Effector memory CD8-positive, alpha-beta T cell (primary cell): ENCODE results near the gene UBE2J2.
"Not testable (repeated sequence)": the region's sequence is repeated elsewhere in the genome, so short reads cannot be mapped to it uniquely, and the experiment has no call there.

Source experiments
- ATAC-seq: fragments of 150-1000 bp; cut with Tn5 transposase; replicated peaks from 2 replicates; pipeline ENCODE4 v1.10.0; 2021; ENCODE audit warnings: mild to moderate bottlenecking, moderate library complexity
- DNase-seq, 3 experiments: peaks; one replicate each; pipeline ENCODE4 v3.0.0; 2021
- H3K27ac Mint-ChIP-seq, 2 donors: one replicate each; pipeline ENCODE4 v1.8.0; 2022; ENCODE audit warnings: mild to moderate bottlenecking in 2 of 2, mixed read lengths in 2 of 2, moderate library complexity in 2 of 2
- H3K27me3 Mint-ChIP-seq, 2 donors: one replicate each; pipeline ENCODE4 v1.8.0; 2022; ENCODE audit warnings: mixed read lengths in 2 of 2
- H3K36me3 Mint-ChIP-seq: one replicate; pipeline ENCODE4 v1.8.0; 2022; ENCODE audit warnings: mild to moderate bottlenecking, moderate library complexity, mixed read lengths; ENCODE audit not compliant: insufficient read depth
- H3K4me1 Mint-ChIP-seq, 2 donors: one replicate each; pipeline ENCODE4 v1.8.0; 2022; ENCODE audit warnings: low read depth in 2 of 2, mixed read lengths in 2 of 2
- H3K4me3 Mint-ChIP-seq, 2 donors: one replicate each; pipeline ENCODE4 v1.8.0; 2022; ENCODE audit warnings: mild to moderate bottlenecking in 2 of 2, mixed read lengths in 2 of 2, moderate library complexity in 2 of 2
- H3K9me3 Mint-ChIP-seq, 2 donors: one replicate each; pipeline ENCODE4 v1.8.0; 2022; ENCODE audit warnings: mixed read lengths in 2 of 2

Gene UBE2J2

DNA sequence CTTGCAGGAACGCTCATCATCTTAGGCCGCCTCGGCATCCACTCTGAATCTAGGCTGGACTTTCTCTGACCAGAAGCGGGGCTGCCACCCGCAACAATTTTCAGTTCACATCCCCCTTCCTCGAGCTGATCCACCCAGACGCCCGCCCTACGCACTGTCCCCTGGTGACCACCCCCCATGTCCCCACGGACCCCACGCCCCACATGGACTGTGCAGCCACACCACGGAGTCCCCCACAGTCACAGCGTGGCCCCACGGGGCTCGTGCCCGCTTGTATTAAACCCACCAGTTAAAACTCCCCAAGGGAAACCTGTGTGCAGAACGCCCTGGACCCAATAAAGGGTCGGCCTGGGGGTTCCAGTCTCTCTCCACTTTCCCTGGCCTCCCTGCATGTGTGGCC lies 14.1 kb downstream of the UBE2J2 start:
- H3K27ac Mint-ChIP-seq: peak overlapping the region in 1 of 2 donors; percentile 61
- no peaks in the 10 kb centered on the region for H3K27me3 Mint-ChIP-seq
- H3K9me3 Mint-ChIP-seq: no peaks in the 10 kb centered on the region
- peaks cover 61% of the 10 kb centered on the region for H3K36me3 Mint-ChIP-seq
- no peak for ATAC-seq
- DNase-seq: no peak
- H3K4me3 Mint-ChIP-seq: no peak overlapping the region
- H3K4me1 Mint-ChIP-seq: peaks cover 14 to 17% of the 10 kb centered on the region in 2 donors

DNA sequence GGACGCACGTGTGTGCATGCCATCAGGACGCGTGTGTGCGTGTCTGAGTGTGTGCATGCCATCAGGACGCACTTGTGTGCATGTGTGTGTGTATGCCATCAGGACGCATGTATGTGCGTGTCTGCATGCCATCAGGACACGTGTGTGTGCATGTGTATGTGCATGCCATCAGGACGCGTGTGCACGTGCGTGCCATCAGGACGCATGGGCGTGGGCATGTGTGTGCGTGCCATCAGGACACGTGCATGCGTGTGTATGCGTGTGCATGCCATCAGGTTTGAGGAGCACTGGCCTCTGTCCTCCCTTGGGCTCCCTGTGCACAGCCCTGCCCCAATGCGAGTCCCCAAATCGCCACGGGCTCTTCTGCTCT lies 14.6 kb downstream of the UBE2J2 start:
- ATAC-seq (no peak), DNase-seq (no peak)
- Mint-ChIP-seq H3K27me3 (no peaks in the 10 kb centered on the region), H3K4me3 (no peak overlapping the region), H3K4me1 (peaks cover 14 to 17% of the 10 kb centered on the region in 2 donors), H3K36me3 (peaks cover 58% of the 10 kb centered on the region), H3K9me3 (no peaks in the 10 kb centered on the region), H3K27ac (no peak overlapping the region)

DNA sequence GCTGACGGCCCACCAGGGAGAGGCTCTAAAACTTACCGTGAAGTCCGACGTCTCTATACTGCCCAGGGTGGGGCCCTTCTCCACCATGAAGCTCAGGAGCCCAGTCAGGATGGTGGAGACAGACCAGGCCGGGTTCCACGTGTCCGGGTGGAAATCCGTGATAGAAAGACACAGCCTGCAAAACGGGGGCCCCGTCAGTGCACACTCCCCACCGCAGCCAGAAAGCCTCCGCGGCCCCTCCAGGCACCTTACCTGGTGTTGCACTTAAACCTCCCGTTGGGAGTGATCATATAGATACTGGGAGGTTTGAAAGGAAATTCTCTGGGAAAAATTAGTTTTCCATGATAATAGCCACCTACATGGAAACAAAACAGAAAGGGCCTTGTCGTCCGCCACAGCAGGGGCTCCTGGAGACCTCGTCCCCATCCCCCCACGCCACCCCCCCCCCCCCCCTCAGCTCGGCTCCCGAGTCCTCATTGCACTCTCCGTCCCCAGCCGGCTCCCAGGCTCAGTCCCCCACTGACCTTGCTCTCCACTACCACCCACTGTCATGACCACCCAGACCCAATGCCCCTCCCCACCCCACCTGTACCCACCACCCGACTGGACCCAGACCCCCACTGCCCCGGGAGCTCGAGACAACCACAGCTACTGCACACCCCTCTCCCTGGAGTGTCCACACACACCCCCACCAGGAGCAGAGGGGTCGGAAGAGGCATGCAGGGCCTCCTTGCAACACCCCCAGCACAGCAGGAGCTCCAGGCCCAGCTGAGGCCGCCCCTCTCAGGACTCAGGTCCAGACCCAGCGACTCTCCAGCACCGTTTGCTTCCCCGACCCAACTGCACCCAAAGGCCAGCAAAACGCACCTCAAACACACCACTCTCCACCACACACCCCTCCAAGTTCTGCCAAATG lies 16.4 kb downstream of the UBE2J2 start:
- H3K27ac Mint-ChIP-seq: peak overlapping the region in 1 of 2 donors; percentile 81
- no peaks in the 10 kb centered on the region for H3K27me3 Mint-ChIP-seq
- peaks cover 56% of the 10 kb centered on the region for H3K36me3 Mint-ChIP-seq
- no peak overlapping the region for H3K4me3 Mint-ChIP-seq
- H3K9me3 Mint-ChIP-seq: no peaks in the 10 kb centered on the region
- DNase-seq: no peak
- peaks cover 19% of the 10 kb centered on the region in 2 donors for H3K4me1 Mint-ChIP-seq
- ATAC-seq: no peak

DNA sequence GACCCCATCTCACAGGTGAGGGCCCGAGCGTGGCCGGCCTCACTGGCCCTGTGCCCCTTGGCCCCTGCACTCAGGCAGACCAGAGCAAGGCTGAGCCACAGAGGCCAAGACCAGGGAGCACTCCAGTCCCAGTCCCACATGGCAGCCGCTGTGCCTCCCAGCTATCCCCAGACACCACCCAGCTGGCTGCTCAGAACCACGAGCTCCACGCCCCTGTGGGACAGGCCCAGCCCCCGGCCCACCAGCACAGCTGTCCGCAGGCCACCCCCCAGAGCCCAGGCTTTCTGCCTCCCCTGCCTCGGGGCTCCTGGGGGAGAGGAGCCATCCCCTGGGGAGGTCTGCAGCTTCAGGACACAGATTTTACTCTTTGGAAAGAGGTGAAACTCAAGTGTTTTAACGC lies 18.0 kb downstream of the UBE2J2 start:
- peaks cover 17 to 19% of the 10 kb centered on the region in 2 donors for H3K4me1 Mint-ChIP-seq
- H3K27ac Mint-ChIP-seq: no peak overlapping the region
- DNase-seq: no peak
- no peaks in the 10 kb centered on the region for H3K27me3 Mint-ChIP-seq
- H3K4me3 Mint-ChIP-seq: no peak overlapping the region
- no peaks in the 10 kb centered on the region for H3K9me3 Mint-ChIP-seq
- ATAC-seq: no peak
- peaks cover 46% of the 10 kb centered on the region for H3K36me3 Mint-ChIP-seq

DNA sequence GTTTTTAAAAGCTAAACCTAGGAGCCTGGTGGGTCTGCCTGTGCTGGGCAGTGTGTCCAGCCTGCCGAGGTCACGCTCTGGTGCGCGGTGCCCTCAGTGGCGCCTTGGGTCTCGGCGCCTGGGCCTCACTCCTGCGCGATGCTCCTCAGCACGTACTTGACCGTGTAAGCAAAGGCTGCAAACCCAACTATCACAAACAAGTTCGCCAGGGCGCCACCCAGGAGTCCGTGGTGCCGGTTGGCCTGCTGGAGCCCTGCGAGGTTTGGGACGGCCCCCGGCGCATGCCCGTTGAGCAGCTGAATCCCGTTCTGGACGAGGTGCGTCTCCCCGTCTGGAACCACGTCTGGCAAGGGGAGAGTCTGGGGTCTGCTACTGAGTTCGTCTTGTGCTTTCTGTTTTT lies 18.6 kb downstream of the UBE2J2 start:
- ATAC-seq: no peak
- Mint-ChIP-seq H3K4me1 (peaks cover 17 to 19% of the 10 kb centered on the region in 2 donors), H3K27me3 (no peaks in the 10 kb centered on the region), H3K36me3 (peaks cover 44% of the 10 kb centered on the region), H3K9me3 (no peaks in the 10 kb centered on the region), H3K27ac (no peak overlapping the region), H3K4me3 (no peak overlapping the region)
- no peak for DNase-seq

DNA sequence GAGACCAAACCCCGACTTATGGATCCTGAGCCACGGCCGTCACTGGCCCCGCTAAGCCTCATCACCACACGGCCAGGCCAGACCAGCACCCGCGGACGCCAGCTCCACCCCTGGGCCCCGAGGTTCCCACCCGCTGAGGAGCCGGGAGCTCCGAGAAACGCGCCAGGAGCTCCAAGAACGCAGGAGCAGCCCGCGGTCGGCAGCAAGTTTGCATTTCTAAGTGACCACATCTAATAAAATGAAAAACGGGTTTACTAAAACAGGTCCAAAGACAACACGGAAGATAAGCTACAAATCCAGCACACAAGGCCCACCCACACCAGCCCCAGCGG lies 19.0 kb downstream of the UBE2J2 start:
- peaks cover 42% of the 10 kb centered on the region for H3K36me3 Mint-ChIP-seq
- ATAC-seq (no peak), DNase-seq (no peak)
- H3K27ac Mint-ChIP-seq: no peak overlapping the region
- H3K9me3 Mint-ChIP-seq: no peaks in the 10 kb centered on the region
- H3K4me1 Mint-ChIP-seq: peaks cover 14 to 16% of the 10 kb centered on the region in 2 donors
- no peaks in the 10 kb centered on the region for H3K27me3 Mint-ChIP-seq
- no peak overlapping the region for H3K4me3 Mint-ChIP-seq

DNA sequence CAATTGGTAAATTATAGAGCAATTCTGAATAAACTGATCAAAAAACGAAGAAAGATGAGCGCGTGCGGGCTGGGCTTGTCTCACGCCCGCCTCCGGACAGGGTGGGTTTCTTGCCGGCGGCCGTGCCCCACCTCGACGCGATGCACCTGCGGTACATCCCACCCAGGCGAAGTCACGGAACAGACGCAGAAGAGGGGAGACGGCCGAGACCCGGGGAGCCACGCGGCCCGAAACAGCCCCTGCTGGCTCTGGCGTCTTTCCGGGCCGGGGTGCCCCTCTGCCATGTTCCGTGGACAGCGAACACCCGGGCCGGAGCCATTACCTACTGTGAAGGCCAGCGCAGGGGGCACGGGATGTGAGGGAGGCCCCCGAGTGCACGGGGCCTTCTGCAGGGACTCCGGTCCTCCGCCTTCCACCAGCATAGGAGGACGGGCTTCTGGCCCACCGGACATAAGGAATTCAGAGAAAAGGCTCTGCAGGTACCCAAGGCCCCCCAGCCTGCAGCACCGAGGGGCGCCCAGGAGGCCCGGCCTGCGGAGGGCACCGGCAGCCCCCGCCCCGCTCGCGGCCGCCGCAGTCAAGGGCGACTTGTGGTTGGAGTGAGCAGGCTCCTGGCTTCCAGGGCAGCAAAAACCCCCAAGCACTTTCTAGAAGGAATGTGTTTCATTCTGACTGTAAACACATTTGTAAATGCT lies 19.5 kb downstream of the UBE2J2 start:
- H3K27ac Mint-ChIP-seq: peak overlapping the region in 1 of 2 donors; percentile 19
- ATAC-seq (no peak), DNase-seq (no peak)
- H3K36me3 Mint-ChIP-seq: peaks cover 40% of the 10 kb centered on the region
- no peaks in the 10 kb centered on the region for H3K9me3 Mint-ChIP-seq
- no peak overlapping the region for H3K4me3 Mint-ChIP-seq
- H3K4me1 Mint-ChIP-seq: peaks cover 13 to 16% of the 10 kb centered on the region in 2 donors
- no peaks in the 10 kb centered on the region for H3K27me3 Mint-ChIP-seq

DNA sequence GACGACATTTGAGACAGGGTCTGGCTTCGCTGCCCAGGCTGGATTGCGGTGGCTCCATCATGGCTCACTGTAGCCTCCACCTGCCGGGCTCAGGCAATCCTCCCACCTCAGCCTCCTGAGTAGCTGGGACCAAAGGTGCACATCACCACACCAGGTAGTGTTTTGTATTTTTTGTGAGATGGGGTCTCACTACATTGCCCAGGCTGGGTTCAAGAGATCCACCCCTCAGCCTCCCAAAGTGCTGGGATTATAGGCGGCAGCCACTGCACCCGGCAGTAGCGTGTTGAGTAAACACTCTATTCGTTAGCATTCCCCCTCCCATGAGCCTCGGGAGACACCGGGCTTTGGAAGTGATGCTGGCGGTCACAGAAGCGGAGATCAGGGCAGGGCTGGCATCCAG lies 20.3 kb downstream of the UBE2J2 start:
- H3K4me1 Mint-ChIP-seq: peaks cover 13 to 15% of the 10 kb centered on the region in 2 donors
- H3K4me3 Mint-ChIP-seq: no peak overlapping the region
- peak overlapping the region in 1 of 2 donors; percentile 19 for H3K27ac Mint-ChIP-seq
- ATAC-seq: no peak
- H3K27me3 Mint-ChIP-seq: no peaks in the 10 kb centered on the region
- H3K36me3 Mint-ChIP-seq: peaks cover 36% of the 10 kb centered on the region
- no peaks in the 10 kb centered on the region for H3K9me3 Mint-ChIP-seq
- no peak for DNase-seq

DNA sequence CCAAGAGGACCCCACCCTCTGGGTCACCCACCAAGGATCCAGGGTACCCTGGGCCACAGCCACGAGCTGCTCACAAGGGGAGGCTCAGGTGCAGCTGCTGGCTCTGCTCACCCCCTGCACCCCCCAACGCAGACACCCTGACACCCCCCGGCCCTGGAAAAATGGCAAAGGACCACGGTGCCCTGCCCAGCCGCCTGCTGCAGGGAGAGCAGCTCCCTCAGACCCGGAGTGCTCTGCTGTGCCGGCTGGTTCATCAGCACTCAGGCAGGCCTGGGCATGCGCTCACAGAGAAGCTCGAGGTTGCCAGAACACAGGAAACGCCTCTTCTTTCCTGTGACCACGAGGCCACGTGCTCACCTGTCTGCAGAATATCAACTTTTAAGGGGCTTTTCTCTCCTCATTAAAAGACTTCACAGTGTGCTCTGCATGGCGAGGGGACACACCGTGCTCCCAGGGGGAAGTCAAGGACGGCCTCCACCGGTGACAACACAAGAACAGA lies 22.8 kb downstream of the UBE2J2 start:
- Mint-ChIP-seq H3K27ac (peak overlapping the region; percentile 38 to 72), H3K4me3 (peak overlapping the region; percentile 33 to 55), H3K9me3 (no peaks in the 10 kb centered on the region), H3K27me3 (no peaks in the 10 kb centered on the region), H3K36me3 (peaks cover 21% of the 10 kb centered on the region), H3K4me1 (peaks cover 9 to 12% of the 10 kb centered on the region in 2 donors)
- DNase-seq (peak; percentile 47 to 59 (median 50)), ATAC-seq (peak; percentile 99)

DNA sequence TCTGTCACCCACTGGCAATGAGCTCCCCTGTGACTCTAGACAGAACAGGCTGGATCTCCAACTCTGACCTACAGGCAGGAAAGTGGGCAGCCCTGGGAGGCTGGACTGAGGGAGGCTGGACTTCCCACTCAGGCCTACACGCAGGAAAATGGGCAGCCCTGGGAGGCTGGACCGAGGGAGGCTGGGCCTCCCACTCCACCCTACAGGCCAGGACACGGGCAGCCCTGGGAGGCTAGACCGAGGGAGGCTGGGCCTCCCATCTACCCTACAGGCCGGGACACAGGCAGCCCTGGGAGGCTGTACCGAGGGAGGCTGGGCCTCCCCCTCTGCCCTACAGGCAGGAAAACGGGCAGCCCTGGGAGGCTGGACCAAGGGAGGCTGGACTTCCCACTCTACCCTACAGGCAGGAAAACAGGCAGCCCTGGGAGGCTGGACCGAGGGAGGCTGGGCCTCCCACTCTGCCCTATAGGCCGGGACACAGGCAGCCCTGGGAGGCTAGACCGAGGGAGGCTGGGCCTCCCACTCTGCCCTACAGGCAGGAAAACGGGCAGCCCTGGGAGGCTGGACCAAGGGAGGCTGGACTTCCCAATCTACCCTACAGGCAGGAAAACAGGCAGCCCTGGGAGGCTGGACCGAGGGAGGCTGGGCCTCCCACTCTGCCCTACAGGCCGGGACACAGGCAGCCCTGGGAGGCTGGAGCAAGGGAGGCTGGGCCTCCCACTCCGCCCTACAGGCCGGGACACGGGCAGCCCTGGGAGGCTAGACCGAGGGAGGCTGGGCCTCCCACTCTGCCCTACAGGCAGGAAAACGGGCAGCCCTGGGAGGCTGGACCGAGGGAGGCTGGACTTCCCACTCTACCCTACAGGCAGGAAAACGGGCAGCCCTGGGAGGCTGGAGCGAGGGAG lies 25.4 kb downstream of the UBE2J2 start:
- peaks cover 13% of the 10 kb centered on the region for H3K36me3 Mint-ChIP-seq
- peaks cover 9 to 12% of the 10 kb centered on the region in 2 donors for H3K4me1 Mint-ChIP-seq
- not testable (repeated sequence) for H3K9me3 Mint-ChIP-seq, ATAC-seq, H3K27me3 Mint-ChIP-seq, H3K4me3 Mint-ChIP-seq, DNase-seq, H3K27ac Mint-ChIP-seq

DNA sequence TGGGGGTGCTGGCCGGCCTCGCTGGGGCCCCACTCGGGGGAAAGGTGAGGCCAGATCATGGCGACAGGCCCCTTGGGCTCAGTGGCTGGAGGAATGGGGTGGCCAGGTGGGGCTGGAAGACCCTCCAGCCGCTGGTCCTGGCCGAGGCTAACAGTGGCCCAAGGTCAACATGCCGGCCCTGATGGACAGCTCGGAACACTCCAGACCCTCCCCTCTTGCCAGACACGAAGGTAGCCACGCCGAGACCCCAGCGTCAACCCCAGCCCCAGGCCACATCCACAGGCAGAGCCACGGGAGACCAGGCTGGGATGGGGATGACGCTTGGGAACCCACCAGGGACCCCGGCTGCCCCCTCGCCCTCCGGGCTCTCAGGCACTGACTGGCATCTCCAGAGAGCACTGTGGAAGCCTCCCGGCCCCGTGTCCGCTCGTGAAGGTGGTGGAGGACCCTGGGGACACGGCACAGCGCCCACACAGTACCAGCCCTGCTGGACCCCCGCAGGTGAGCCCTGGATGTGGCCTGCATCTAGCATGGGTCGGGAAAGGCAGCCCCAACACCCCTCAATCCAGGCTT lies 26.2 kb downstream of the UBE2J2 start:
- Mint-ChIP-seq H3K4me3 (no peak overlapping the region), H3K4me1 (peaks cover 4 to 7% of the 10 kb centered on the region in 2 donors), H3K9me3 (no peaks in the 10 kb centered on the region), H3K36me3 (peaks cover 5% of the 10 kb centered on the region), H3K27me3 (no peaks in the 10 kb centered on the region), H3K27ac (no peak overlapping the region)
- ATAC-seq: no peak
- no peak for DNase-seq

DNA sequence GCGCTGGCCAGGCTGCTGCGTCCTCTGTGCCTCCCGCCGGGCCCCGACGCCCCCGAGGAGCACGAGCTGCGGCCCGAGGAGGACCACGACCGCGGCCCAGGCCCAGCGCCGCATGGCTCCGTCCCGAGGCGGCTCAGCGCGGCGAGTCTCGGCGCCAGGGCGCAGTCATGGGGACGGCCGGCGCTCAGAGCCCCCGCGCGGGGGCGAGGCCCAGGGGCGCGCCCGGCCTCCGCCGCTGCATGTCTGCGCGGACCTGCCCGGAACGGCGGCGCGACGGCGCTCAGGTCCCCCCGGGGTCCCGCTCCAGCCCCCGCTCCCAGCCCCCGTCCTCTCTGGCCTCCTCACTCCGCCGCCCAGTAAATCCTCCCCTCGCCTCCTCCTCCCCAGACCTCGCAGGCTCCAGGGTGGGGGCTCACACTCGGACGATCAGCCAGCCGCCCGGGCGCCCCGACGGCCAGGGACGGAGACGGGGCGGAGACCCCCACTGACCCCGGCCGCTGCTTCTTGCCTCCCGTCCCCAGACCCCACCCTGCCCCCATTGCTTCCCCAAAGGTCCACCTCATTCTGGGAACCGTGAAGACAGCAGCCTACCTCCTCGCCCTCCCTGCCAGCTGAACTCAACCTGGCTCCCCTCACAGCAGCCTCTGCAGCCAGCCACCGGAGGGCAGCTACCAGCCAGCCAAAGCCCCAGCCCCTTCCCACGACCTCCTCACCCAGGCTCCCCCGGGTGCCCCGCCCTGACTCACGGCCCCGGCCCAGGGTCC lies 26.9 kb downstream of the UBE2J2 start, which contains the start of gene C1QTNF12:
Gene C1QTNF12 (minus strand): TSS at position 146 of the 764 bp plus-strand sequence. CDS start 32 bp downstream, at position 114.
- ATAC-seq (no peak), DNase-seq (no peak)
- no peak within 1 kb of the TSS for H3K27ac Mint-ChIP-seq
- peaks cover 5% of the 10 kb centered on the region for H3K36me3 Mint-ChIP-seq
- H3K9me3 Mint-ChIP-seq: no peaks in the 10 kb centered on the region
- H3K4me1 Mint-ChIP-seq: peaks cover 4 to 7% of the 10 kb centered on the region in 2 donors
- no peaks in the 10 kb centered on the region for H3K27me3 Mint-ChIP-seq
- no peak within 1 kb of the TSS for H3K4me3 Mint-ChIP-seq
